SU-DHL-6 (cell line): Measurements from ENCODE around the gene PLEK.
"Not testable (repeated sequence)": the region's sequence is repeated elsewhere in the genome, so short reads cannot be mapped to it uniquely, and the experiment has no call there.

Experiments
- H2AFZ ChIP-seq: fragments of 200-600 bp; sonication (generic); 2 replicates; pipeline ENCODE4 v1.6.1; 2014; ENCODE audit warnings: low read depth, mild to moderate bottlenecking, moderate library complexity, mixed read lengths, antibody characterized with exemption, low read length; ENCODE audit not compliant: severe bottlenecking
- H3F3A ChIP-seq: fragments of 200-600 bp; shearing (Covaris generic); 2 replicates; pipeline ENCODE4 v1.6.0; 2016; ENCODE audit warnings: antibody characterized with exemption, mild to moderate bottlenecking; ENCODE audit not compliant: insufficient read depth
- H3K27ac ChIP-seq: fragments of 200-600 bp; sonication (generic); 2 replicates; pipeline ENCODE4 v1.5.1; 2016; ENCODE audit warnings: low read depth, mild to moderate bottlenecking, low read length, moderate library complexity, mixed read lengths
- H3K27me3 ChIP-seq: fragments of 200-600 bp; sonication (generic), shearing (Covaris generic); 2 replicates; pipeline ENCODE4 v1.6.0; 2014; ENCODE audit warnings: mild to moderate bottlenecking, low read length
- H3K36me3 ChIP-seq: fragments of 200-600 bp; sonication (generic); 2 replicates; pipeline ENCODE4 v1.6.1; 2014; ENCODE audit warnings: mild to moderate bottlenecking, low read length, mixed read lengths
- H3K4me2 ChIP-seq: fragments of 300-600, 200-600 bp; shearing (Covaris generic), sonication (generic); 2 replicates; pipeline ENCODE4 v1.6.0; 2014; ENCODE audit warnings: low read length, low read depth, mild to moderate bottlenecking; ENCODE audit not compliant: poor library complexity, severe bottlenecking
- H3K4me3 ChIP-seq: fragments of 200-600 bp; sonication (generic); 2 replicates; pipeline ENCODE4 v1.5.1; 2014; ENCODE audit warnings: antibody characterized with exemption, low read length, mild to moderate bottlenecking, mixed read lengths; ENCODE audit not compliant: insufficient read depth, poor library complexity, severe bottlenecking
- H3K79me2 ChIP-seq: fragments of 200-600 bp; sonication (generic); 2 replicates; pipeline ENCODE4 v1.6.1; 2014; ENCODE audit warnings: mild to moderate bottlenecking, low read length, moderate library complexity; ENCODE audit not compliant: insufficient read depth
- H3K9ac ChIP-seq: fragments of 200-600 bp; sonication (generic); 2 replicates; pipeline ENCODE4 v1.7.0; 2014; ENCODE audit warnings: mild to moderate bottlenecking, low read length
- H3K9me2 ChIP-seq: fragments of 200-600 bp; sonication (generic); replicated peaks from 2 replicates; pipeline ENCODE4 v1.6.1; 2014; ENCODE audit warnings: low read length; ENCODE audit not compliant: insufficient read depth
- H3K9me3 ChIP-seq: fragments of 200-600 bp; sonication (generic); 2 replicates; pipeline ENCODE4 v1.6.1; 2014; ENCODE audit warnings: low read length, mixed read lengths; ENCODE audit not compliant: insufficient read depth
- H4K20me1 ChIP-seq: fragments of 200-600 bp; sonication (generic); 2 replicates; pipeline ENCODE4 v1.6.1; 2014; ENCODE audit warnings: low read depth, mild to moderate bottlenecking, antibody characterized with exemption, low read length, moderate library complexity, mixed read lengths
- EZH2phosphoT487 ChIP-seq: fragments of 200-600 bp; sonication (generic), shearing (Covaris generic); conservative IDR thresholded peaks from 2 replicates; pipeline ENCODE4 v1.6.1; 2018; ENCODE audit warnings: mild to moderate bottlenecking, antibody characterized with exemption, low read length, moderate library complexity, mixed read lengths
- TF ChIP-seq, protein P1 (sequence below): fragments of 200-600 bp; sonication (generic); IDR thresholded peaks from one replicate; pipeline ENCODE4 v1.5.1; 2017; ENCODE audit warnings: antibody characterized with exemption, mild to moderate bottlenecking, low read length, moderate library complexity; ENCODE audit not compliant: insufficient read depth, poor library complexity, severe bottlenecking

Gene PLEK

GRCh38 chr2:68377137-68377780, 12.2 kb downstream of the PLEK start:
- no peaks in the 10 kb centered on the region for H3F3A ChIP-seq
- TF ChIP-seq EZH2phosphoT487: no peak
- TF ChIP-seq, protein P1, sequence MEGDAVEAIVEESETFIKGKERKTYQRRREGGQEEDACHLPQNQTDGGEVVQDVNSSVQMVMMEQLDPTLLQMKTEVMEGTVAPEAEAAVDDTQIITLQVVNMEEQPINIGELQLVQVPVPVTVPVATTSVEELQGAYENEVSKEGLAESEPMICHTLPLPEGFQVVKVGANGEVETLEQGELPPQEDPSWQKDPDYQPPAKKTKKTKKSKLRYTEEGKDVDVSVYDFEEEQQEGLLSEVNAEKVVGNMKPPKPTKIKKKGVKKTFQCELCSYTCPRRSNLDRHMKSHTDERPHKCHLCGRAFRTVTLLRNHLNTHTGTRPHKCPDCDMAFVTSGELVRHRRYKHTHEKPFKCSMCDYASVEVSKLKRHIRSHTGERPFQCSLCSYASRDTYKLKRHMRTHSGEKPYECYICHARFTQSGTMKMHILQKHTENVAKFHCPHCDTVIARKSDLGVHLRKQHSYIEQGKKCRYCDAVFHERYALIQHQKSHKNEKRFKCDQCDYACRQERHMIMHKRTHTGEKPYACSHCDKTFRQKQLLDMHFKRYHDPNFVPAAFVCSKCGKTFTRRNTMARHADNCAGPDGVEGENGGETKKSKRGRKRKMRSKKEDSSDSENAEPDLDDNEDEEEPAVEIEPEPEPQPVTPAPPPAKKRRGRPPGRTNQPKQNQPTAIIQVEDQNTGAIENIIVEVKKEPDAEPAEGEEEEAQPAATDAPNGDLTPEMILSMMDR: no peak
- peaks cover 12% of the 10 kb centered on the region; the same call in 1 of the 2 replicates for H3K36me3 ChIP-seq
- no peak overlapping the region for H2AFZ ChIP-seq
- H3K27ac ChIP-seq: no peak overlapping the region
- H3K79me2 ChIP-seq: peaks cover 72% of the 10 kb centered on the region
- H3K9me3 ChIP-seq: no peaks in the 10 kb centered on the region
- no peak overlapping the region for H3K9ac ChIP-seq
- H3K27me3 ChIP-seq: no peaks in the 10 kb centered on the region
- no peaks in the 10 kb centered on the region for H3K9me2 ChIP-seq
- no peak overlapping the region for H3K4me3 ChIP-seq
- no peak overlapping the region for H3K4me2 ChIP-seq
- H4K20me1 ChIP-seq: no peaks in the 10 kb centered on the region

GRCh38 chr2:68378779-68379178, 13.7 kb downstream of the PLEK start:
- H3K9ac ChIP-seq, H3K9me3 ChIP-seq: not testable (repeated sequence)

DNA sequence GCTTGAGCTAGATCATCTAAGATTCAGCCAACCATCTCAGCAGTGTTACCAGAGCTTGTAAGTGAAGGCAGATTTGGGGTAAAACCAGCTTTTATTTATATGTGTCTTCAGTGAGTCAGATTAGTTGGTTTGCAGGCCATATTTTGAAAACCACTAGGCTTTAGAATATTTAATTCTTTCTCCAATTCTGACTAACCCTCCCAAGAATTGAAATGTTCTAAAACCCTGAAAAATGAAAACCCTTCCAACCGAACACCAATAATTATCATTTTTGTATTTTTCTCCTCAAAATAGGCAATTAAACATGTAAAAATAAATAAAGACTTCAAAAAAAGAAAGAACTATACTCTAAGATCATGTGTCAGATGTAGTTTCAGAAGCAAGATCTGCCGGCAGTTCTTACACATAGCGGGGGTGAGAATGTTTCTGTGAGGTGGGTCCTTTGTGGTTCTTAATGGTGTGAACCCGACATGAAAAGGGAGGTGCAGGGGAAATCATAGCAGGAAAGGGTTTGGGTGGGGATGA, 14.2 kb downstream of the PLEK start:
- Histone ChIP-seq H3K9me3 (no peaks in the 10 kb centered on the region), H3K36me3 (peaks cover 12% of the 10 kb centered on the region; the same call in 1 of the 2 replicates), H4K20me1 (no peaks in the 10 kb centered on the region), H3K9ac (no peak overlapping the region), H3K27me3 (no peaks in the 10 kb centered on the region), H3K4me2 (no peak overlapping the region), H3K79me2 (peaks cover 61% of the 10 kb centered on the region), H3K9me2 (no peaks in the 10 kb centered on the region), H3K4me3 (no peak overlapping the region), H3F3A (no peaks in the 10 kb centered on the region), H3K27ac (no peak overlapping the region), H2AFZ (no peak overlapping the region)
- TF ChIP-seq, protein P1: no peak
- no peak for TF ChIP-seq EZH2phosphoT487

More at GRCh38 chr2:68378779-68379178, 13.7 kb downstream of the PLEK start:
- peaks cover 66% of the 10 kb centered on the region for H3K79me2 ChIP-seq
- H2AFZ ChIP-seq, H3K4me2 ChIP-seq, H4K20me1 ChIP-seq, H3K4me3 ChIP-seq, H3K27me3 ChIP-seq, H3F3A ChIP-seq, H3K9me2 ChIP-seq, H3K27ac ChIP-seq: not testable (repeated sequence)
- H3K36me3 ChIP-seq: peaks cover 12% of the 10 kb centered on the region; the same call in 1 of the 2 replicates

GRCh38 chr2:68383778-68384177, 18.7 kb downstream of the PLEK start:
- Histone ChIP-seq H3K9ac (no peak overlapping the region), H3K4me2 (no peak overlapping the region)

More at GRCh38 chr2:68383778-68384177, 18.7 kb downstream of the PLEK start:
- TF ChIP-seq, protein P1: no peak
- no peak for TF ChIP-seq EZH2phosphoT487
- H3K9me3 ChIP-seq: no peaks in the 10 kb centered on the region
- H3K27me3 ChIP-seq: no peaks in the 10 kb centered on the region
- no peaks in the 10 kb centered on the region for H3K9me2 ChIP-seq
- peaks cover 22% of the 10 kb centered on the region for H3K36me3 ChIP-seq
- no peak overlapping the region for H3K4me3 ChIP-seq
- H4K20me1 ChIP-seq: no peaks in the 10 kb centered on the region
- peaks cover 17% of the 10 kb centered on the region for H3K79me2 ChIP-seq
- H3F3A ChIP-seq: peaks cover 22% of the 10 kb centered on the region; the same call in 1 of the 2 replicates
- no peak overlapping the region for H2AFZ ChIP-seq
- no peak overlapping the region for H3K27ac ChIP-seq
